ENCODE data around the gene GTPBP1. TPM values are rescaled to one million over a fixed set of nuclear protein-coding genes. Genes with fewer than 3 reads are reported as not detected.

GTPBP1 gene
- polyA plus RNA-seq, 2 donors, result 12.5 to 19.4 TPM

DNA sequence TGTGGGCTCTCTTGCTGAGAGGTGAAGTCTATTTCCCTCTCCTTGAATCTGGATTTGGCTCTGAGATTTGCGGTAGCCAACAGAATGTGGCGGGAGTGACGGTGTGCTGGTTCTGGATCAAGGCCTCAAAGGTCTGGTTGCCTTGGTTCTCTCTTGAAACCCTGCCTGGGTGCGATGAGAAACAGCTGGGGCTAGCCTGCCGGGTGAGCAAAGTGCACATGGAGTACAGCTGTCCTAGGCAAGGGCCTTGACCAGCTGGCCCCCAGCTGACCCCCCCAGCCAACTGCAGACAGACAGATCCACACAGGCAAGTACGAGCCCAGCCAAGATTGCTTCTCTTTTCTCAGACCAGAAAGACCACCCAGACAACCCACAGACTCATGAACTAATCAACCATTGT lies 39.2 kb downstream of the GTPBP1 start:
- Histone ChIP-seq H3K9me3 (ENCODE audit: control insufficient read depth in 2 of 2, insufficient read depth in 1 of 2, low read depth in 1 of 2, low read length in 1 of 2) (no peaks in the 10 kb centered on the region), H3K27me3 (ENCODE audit: control insufficient read depth in 1 of 2, insufficient read depth in 2 of 2, low read length in 2 of 2) (no peaks in the 10 kb centered on the region), H3K4me1 (ENCODE audit: control insufficient read depth in 2 of 2, insufficient read depth in 2 of 2, low read length in 1 of 2) (peaks cover 0 to 5% of the 10 kb centered on the region in 2 donors), H3K27ac (ENCODE audit: low read depth in 2 of 2, low read length in 1 of 2) (no peak overlapping the region), H3K4me3 (ENCODE audit: low read depth in 1 of 2, low read length in 2 of 2) (no peak overlapping the region), H3K36me3 (ENCODE audit: control insufficient read depth in 2 of 2, insufficient read depth in 2 of 2, low read length in 1 of 2) (peaks cover 37 to 68% of the 10 kb centered on the region in 2 donors)
- WGBS, 2 donors, result 83 to 85% methylated on average over 6 of the region's 6 CpGs

DNA sequence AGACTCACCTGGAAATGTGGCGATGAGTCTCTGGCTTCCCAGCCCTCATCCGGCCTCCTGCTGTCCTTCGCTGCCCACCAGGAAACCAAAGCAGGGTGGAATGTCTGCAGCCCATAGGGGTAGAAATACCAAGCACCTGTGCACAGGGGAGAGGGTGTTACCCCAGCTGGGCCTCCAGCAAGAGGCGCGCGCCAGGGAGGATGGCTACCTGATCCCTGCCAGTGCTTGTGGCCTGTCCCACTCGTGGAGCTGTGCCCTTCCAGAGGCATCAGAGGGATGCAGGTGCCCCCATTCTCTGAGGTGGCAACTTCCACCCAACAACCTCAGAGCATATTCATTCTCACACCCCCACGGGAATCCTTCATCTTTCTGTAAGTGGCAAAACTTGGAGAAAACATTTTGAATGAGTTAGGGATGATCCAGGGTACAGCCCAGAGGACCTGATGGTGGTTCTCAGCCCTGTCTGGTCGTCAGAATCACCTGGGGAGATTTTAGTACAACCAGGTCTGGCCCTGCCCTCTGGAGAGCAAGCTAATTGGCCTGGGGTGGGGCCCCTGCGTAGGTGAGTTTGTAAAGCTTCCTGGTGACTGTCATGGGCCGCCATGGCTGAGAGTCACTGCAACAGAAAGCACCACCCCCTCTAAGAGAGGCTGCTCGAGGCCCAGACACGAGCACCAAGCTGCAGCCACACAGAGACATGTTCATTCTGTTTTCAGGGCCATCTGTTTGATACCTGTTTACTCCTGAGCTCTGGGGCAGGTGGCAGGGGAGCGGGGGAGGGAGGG lies 40.1 kb downstream of the GTPBP1 start:
- Histone ChIP-seq H3K36me3 (ENCODE audit: control insufficient read depth in 2 of 2, insufficient read depth in 2 of 2, low read length in 1 of 2) (peaks cover 36 to 68% of the 10 kb centered on the region in 2 donors), H3K27ac (ENCODE audit: low read depth in 2 of 2, low read length in 1 of 2) (peak overlapping the region in 1 of 2 donors; percentile 4), H3K4me1 (ENCODE audit: control insufficient read depth in 2 of 2, insufficient read depth in 2 of 2, low read length in 1 of 2) (peaks cover 0 to 11% of the 10 kb centered on the region in 2 donors), H3K27me3 (ENCODE audit: control insufficient read depth in 1 of 2, insufficient read depth in 2 of 2, low read length in 2 of 2) (no peaks in the 10 kb centered on the region), H3K4me3 (ENCODE audit: low read depth in 1 of 2, low read length in 2 of 2) (no peak overlapping the region), H3K9me3 (ENCODE audit: control insufficient read depth in 2 of 2, insufficient read depth in 1 of 2, low read depth in 1 of 2, low read length in 1 of 2) (no peaks in the 10 kb centered on the region)
- WGBS, 2 donors, result 84 to 90% methylated on average over 14 of the region's 14 CpGs

- Histone ChIP-seq H3K36me3 (ENCODE audit: control insufficient read depth in 2 of 2, insufficient read depth in 2 of 2, low read length in 1 of 2) (peaks cover 22 to 65% of the 10 kb centered on the region in 2 donors), H3K27ac (ENCODE audit: low read depth in 2 of 2, low read length in 1 of 2) (peak overlapping the region; percentile 35 to 83), H3K27me3 (ENCODE audit: control insufficient read depth in 1 of 2, insufficient read depth in 2 of 2, low read length in 2 of 2) (no peaks in the 10 kb centered on the region), H3K4me1 (ENCODE audit: control insufficient read depth in 2 of 2, insufficient read depth in 2 of 2, low read length in 1 of 2) (peaks cover 0 to 29% of the 10 kb centered on the region in 2 donors), H3K9me3 (ENCODE audit: control insufficient read depth in 2 of 2, insufficient read depth in 1 of 2, low read depth in 1 of 2, low read length in 1 of 2) (no peaks in the 10 kb centered on the region), H3K4me3 (ENCODE audit: low read depth in 1 of 2, low read length in 2 of 2) (no peak overlapping the region)
- WGBS, 2 donors, result 55 to 67% methylated on average over 14 of the region's 14 CpGs
Measured at GRCh38 chr22:38748487-38749136, 42.9 kb downstream of the GTPBP1 start.

GRCh38 chr22:38750104-38750503 lies 44.4 kb downstream of the GTPBP1 start:
- WGBS, 2 donors, result 93 to 96% methylated on average over 14 of the region's 14 CpGs
- Histone ChIP-seq H3K4me1 (ENCODE audit: control insufficient read depth in 2 of 2, insufficient read depth in 2 of 2, low read length in 1 of 2) (peaks cover 0 to 30% of the 10 kb centered on the region in 2 donors), H3K4me3 (ENCODE audit: low read depth in 1 of 2, low read length in 2 of 2) (no peak overlapping the region), H3K36me3 (ENCODE audit: control insufficient read depth in 2 of 2, insufficient read depth in 2 of 2, low read length in 1 of 2) (peaks cover 22 to 55% of the 10 kb centered on the region in 2 donors), H3K27me3 (ENCODE audit: control insufficient read depth in 1 of 2, insufficient read depth in 2 of 2, low read length in 2 of 2) (no peaks in the 10 kb centered on the region), H3K9me3 (ENCODE audit: control insufficient read depth in 2 of 2, insufficient read depth in 1 of 2, low read depth in 1 of 2, low read length in 1 of 2) (no peaks in the 10 kb centered on the region), H3K27ac (ENCODE audit: low read depth in 2 of 2, low read length in 1 of 2) (no peak overlapping the region)

DNA sequence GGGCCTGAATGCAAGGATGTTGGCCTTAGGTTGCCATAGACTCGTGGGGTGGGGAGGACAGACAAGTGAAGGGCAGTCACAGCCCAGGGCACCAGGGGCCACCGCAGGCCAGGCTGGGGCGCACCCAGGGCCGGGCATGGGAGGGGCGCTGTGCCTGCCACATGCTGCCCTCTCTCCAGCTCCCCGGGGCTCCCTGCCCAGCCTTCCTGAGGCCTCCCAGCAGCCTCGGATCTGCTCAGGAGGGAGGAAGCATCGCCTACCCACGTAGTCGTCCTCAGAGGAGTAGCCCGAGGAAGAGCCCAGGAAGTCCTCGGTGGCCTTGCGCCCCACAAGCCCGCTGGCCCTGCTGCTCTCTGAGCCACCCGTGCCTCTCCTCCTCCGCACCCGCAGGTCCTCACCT lies 44.9 kb downstream of the GTPBP1 start:
- no peaks in the 10 kb centered on the region for H3K9me3 ChIP-seq (ENCODE audit: control insufficient read depth in 2 of 2, insufficient read depth in 1 of 2, low read depth in 1 of 2, low read length in 1 of 2)
- peaks cover 22 to 51% of the 10 kb centered on the region in 2 donors for H3K36me3 ChIP-seq (ENCODE audit: control insufficient read depth in 2 of 2, insufficient read depth in 2 of 2, low read length in 1 of 2)
- no peak overlapping the region for H3K4me3 ChIP-seq (ENCODE audit: low read depth in 1 of 2, low read length in 2 of 2)
- H3K4me1 ChIP-seq (ENCODE audit: control insufficient read depth in 2 of 2, insufficient read depth in 2 of 2, low read length in 1 of 2), result peaks cover 0 to 30% of the 10 kb centered on the region in 2 donors
- 72 to 82% methylated on average over 17 of the region's 17 CpGs for WGBS, 2 donors
- H3K27ac ChIP-seq (ENCODE audit: low read depth in 2 of 2, low read length in 1 of 2), result no peak overlapping the region
- H3K27me3 ChIP-seq (ENCODE audit: control insufficient read depth in 1 of 2, insufficient read depth in 2 of 2, low read length in 2 of 2), result no peaks in the 10 kb centered on the region

DNA sequence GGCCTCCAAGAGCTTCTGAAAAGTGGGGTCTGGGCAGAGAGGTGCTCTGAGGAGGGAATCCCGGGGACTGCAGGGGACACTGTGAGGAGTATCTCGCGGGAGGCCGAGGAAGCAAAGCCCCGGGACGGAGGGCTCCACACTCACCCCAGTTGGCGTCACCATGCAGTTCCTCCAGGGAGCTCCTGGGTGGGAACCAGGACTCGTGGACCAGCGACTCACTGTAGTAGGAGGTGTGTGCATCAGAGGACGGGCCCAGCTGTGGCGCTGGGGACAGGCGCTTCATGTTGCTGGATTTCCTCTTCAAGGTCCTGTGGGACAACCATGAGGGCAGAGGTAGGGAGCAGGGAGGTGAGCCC lies 45.3 kb downstream of the GTPBP1 start:
- Histone ChIP-seq H3K27me3 (ENCODE audit: control insufficient read depth in 1 of 2, insufficient read depth in 2 of 2, low read length in 2 of 2) (no peaks in the 10 kb centered on the region), H3K9me3 (ENCODE audit: control insufficient read depth in 2 of 2, insufficient read depth in 1 of 2, low read depth in 1 of 2, low read length in 1 of 2) (no peaks in the 10 kb centered on the region), H3K27ac (ENCODE audit: low read depth in 2 of 2, low read length in 1 of 2) (peak overlapping the region; percentile 6 to 59), H3K36me3 (ENCODE audit: control insufficient read depth in 2 of 2, insufficient read depth in 2 of 2, low read length in 1 of 2) (peaks cover 22 to 47% of the 10 kb centered on the region in 2 donors), H3K4me1 (ENCODE audit: control insufficient read depth in 2 of 2, insufficient read depth in 2 of 2, low read length in 1 of 2) (peaks cover 0 to 30% of the 10 kb centered on the region in 2 donors), H3K4me3 (ENCODE audit: low read depth in 1 of 2, low read length in 2 of 2) (no peak overlapping the region)
- WGBS, 2 donors, result 71 to 75% methylated on average over 12 of the region's 12 CpGs

- H3K36me3 ChIP-seq (ENCODE audit: control insufficient read depth in 2 of 2, insufficient read depth in 2 of 2, low read length in 1 of 2), result peaks cover 22 to 42% of the 10 kb centered on the region in 2 donors
- no peaks in the 10 kb centered on the region for H3K27me3 ChIP-seq (ENCODE audit: control insufficient read depth in 1 of 2, insufficient read depth in 2 of 2, low read length in 2 of 2)
- H3K4me1 ChIP-seq (ENCODE audit: control insufficient read depth in 2 of 2, insufficient read depth in 2 of 2, low read length in 1 of 2), result peaks cover 0 to 30% of the 10 kb centered on the region in 2 donors
- no peak overlapping the region for H3K4me3 ChIP-seq (ENCODE audit: low read depth in 1 of 2, low read length in 2 of 2)
- 49 to 58% methylated on average over 24 of the region's 24 CpGs for WGBS, 2 donors
- peak overlapping the region; percentile 50 to 59 for H3K27ac ChIP-seq (ENCODE audit: low read depth in 2 of 2, low read length in 1 of 2)
- H3K9me3 ChIP-seq (ENCODE audit: control insufficient read depth in 2 of 2, insufficient read depth in 1 of 2, low read depth in 1 of 2, low read length in 1 of 2), result no peaks in the 10 kb centered on the region
Measured at GRCh38 chr22:38751422-38752346, 45.9 kb downstream of the GTPBP1 start.

- H3K4me3 ChIP-seq (ENCODE audit: low read depth in 1 of 2, low read length in 2 of 2), result peak overlapping the region; percentile 66 to 76
- peak overlapping the region; percentile 96 to 99 for H3K27ac ChIP-seq (ENCODE audit: low read depth in 2 of 2, low read length in 1 of 2)
- 10 to 11% methylated on average over 12 of the region's 12 CpGs for WGBS, 2 donors
- peaks cover 15 to 35% of the 10 kb centered on the region in 2 donors for H3K36me3 ChIP-seq (ENCODE audit: control insufficient read depth in 2 of 2, insufficient read depth in 2 of 2, low read length in 1 of 2)
- no peaks in the 10 kb centered on the region for H3K27me3 ChIP-seq (ENCODE audit: control insufficient read depth in 1 of 2, insufficient read depth in 2 of 2, low read length in 2 of 2)
- H3K4me1 ChIP-seq (ENCODE audit: control insufficient read depth in 2 of 2, insufficient read depth in 2 of 2, low read length in 1 of 2), result peaks cover 0 to 25% of the 10 kb centered on the region in 2 donors
- no peaks in the 10 kb centered on the region for H3K9me3 ChIP-seq (ENCODE audit: control insufficient read depth in 2 of 2, insufficient read depth in 1 of 2, low read depth in 1 of 2, low read length in 1 of 2)
Measured at GRCh38 chr22:38753948-38754750, 48.4 kb downstream of the GTPBP1 start.
